Measurements from ENCODE around the gene PPP2R2C.

GRCh38 chr4:6395466-6396228, 76.8 kb downstream of the PPP2R2C start:
- TF ChIP-seq CTCF (IDR thresholded peaks at IDR 0.05 in 2 of 3, conservative IDR thresholded peaks at IDR 0.05 in 1 of 3; ENCODE audit: control insufficient read depth in 2 of 3, extremely low read depth in 1 of 3, insufficient read depth in 1 of 3, low read depth in 3 of 3, low read length in 3 of 3) (no peak), YY1 (IDR thresholded peaks at IDR 0.05; ENCODE audit: low read depth, low read length) (no peak)
- TF ChIP-seq, protein P1, sequence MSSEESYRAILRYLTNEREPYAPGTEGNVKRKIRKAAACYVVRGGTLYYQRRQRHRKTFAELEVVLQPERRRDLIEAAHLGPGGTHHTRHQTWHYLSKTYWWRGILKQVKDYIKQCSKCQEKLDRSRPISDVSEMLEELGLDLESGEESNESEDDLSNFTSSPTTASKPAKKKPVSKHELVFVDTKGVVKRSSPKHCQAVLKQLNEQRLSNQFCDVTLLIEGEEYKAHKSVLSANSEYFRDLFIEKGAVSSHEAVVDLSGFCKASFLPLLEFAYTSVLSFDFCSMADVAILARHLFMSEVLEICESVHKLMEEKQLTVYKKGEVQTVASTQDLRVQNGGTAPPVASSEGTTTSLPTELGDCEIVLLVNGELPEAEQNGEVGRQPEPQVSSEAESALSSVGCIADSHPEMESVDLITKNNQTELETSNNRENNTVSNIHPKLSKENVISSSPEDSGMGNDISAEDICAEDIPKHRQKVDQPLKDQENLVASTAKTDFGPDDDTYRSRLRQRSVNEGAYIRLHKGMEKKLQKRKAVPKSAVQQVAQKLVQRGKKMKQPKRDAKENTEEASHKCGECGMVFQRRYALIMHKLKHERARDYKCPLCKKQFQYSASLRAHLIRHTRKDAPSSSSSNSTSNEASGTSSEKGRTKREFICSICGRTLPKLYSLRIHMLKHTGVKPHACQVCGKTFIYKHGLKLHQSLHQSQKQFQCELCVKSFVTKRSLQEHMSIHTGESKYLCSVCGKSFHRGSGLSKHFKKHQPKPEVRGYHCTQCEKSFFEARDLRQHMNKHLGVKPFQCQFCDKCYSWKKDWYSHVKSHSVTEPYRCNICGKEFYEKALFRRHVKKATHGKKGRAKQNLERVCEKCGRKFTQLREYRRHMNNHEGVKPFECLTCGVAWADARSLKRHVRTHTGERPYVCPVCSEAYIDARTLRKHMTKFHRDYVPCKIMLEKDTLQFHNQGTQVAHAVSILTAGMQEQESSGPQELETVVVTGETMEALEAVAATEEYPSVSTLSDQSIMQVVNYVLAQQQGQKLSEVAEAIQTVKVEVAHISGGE (CRISPR knock-in tag; IDR thresholded peaks at IDR 0.05), result no peak

Data from GM12878 (cell line).